SU-DHL-6 (cell line): ENCODE data around the gene SBF1.

Experiments
- CTCF ChIP-seq: fragments of 200-600 bp; sonication (generic); IDR thresholded peaks from one replicate; pipeline ENCODE4 v1.5.1; 2017; ENCODE audit warnings: antibody characterized with exemption, mild to moderate bottlenecking, low read length, moderate library complexity; ENCODE audit not compliant: insufficient read depth, poor library complexity, severe bottlenecking
- EZH2phosphoT487 ChIP-seq: fragments of 200-600 bp; sonication (generic), shearing (Covaris generic); conservative IDR thresholded peaks from 2 replicates; pipeline ENCODE4 v1.6.1; 2018; ENCODE audit warnings: mild to moderate bottlenecking, antibody characterized with exemption, low read length, moderate library complexity, mixed read lengths

GRCh38 chr22:50489363-50490243, 14.8 kb upstream of the SBF1 start:
- TF ChIP-seq CTCF (no peak), EZH2phosphoT487 (no peak)
